Smooth muscle cell (in vitro differentiated cells): ENCODE data around the gene CELA1. TPM values are rescaled to one million over a fixed set of nuclear protein-coding genes. Genes with fewer than 3 reads are reported as not detected.

Experiments used
- DNase-seq: peaks from one replicate; lab custom pipeline; 2025; ENCODE audit not compliant: unreplicated experiment; lab: John Stamatoyannopoulos, UW
- H2AFZ ChIP-seq: fragments of 200-600 bp; sonication (generic); 2 replicates; pipeline ENCODE4 v1.6.0; 2016; ENCODE audit warnings: antibody characterized with exemption, low read depth, mild to moderate bottlenecking
- H3F3A ChIP-seq: fragments of 200-600 bp; sonication (generic); 2 replicates; pipeline ENCODE4 v1.6.0; 2017; ENCODE audit warnings: antibody characterized with exemption, low read depth
- H3K27ac ChIP-seq: fragments of 200-600 bp; sonication (generic); 2 replicates; pipeline ENCODE4 v1.5.1; 2016; ENCODE audit warnings: low read depth, mild to moderate bottlenecking
- H3K27me3 ChIP-seq: fragments of 200-600 bp; sonication (generic); 2 replicates; pipeline ENCODE4 v1.6.1; 2016; ENCODE audit warnings: low read depth, mild to moderate bottlenecking
- H3K36me3 ChIP-seq: fragments of 200-600 bp; sonication (generic); 2 replicates; pipeline ENCODE4 v1.5.1; 2016; ENCODE audit warnings: low read depth
- H3K4me1 ChIP-seq: fragments of 200-600 bp; sonication (generic); 2 replicates; pipeline ENCODE4 v1.5.1; 2016; ENCODE audit warnings: low read depth
- H3K4me2 ChIP-seq: fragments of 200-600 bp; sonication (generic); 2 replicates; pipeline ENCODE4 v1.6.0; 2016; ENCODE audit warnings: mild to moderate bottlenecking
- H3K4me3 ChIP-seq: fragments of 200-600 bp; sonication (generic); 2 replicates; pipeline ENCODE4 v1.5.1; 2016; ENCODE audit warnings: mild to moderate bottlenecking
- H3K79me2 ChIP-seq: fragments of 200-600 bp; sonication (generic); 2 replicates; pipeline ENCODE4 v1.6.0; 2016; ENCODE audit warnings: low read depth, mild to moderate bottlenecking
- H3K9ac ChIP-seq: fragments of 200-600 bp; sonication (generic); 2 replicates; pipeline ENCODE4 v1.6.0; 2016; ENCODE audit warnings: low read depth
- H3K9me3 ChIP-seq: fragments of 200-600 bp; sonication (generic); replicated peaks from 2 replicates; pipeline ENCODE4 v1.5.1; 2016; ENCODE audit warnings: low read depth
- H4K20me1 ChIP-seq: fragments of 200-600 bp; sonication (generic); 2 replicates; pipeline ENCODE4 v1.6.0; 2016; ENCODE audit warnings: low read depth
- WGBS: methylation state at CpG from one replicate; pipeline ENCODE4 v1.1.7; 2016; ENCODE audit warnings: low lambda C conversion rate; 5-methylcytosine and 5-hydroxymethylcytosine counted together
- polyA plus RNA-seq: library from polyadenylated mRNA; unstranded; fragments of >200 nt; fragmentation: Nextera tagmentation; extraction: Ambion mirVana; gene quantifications from 2 replicates; pipeline ENCODE4 v1.2.1, GENCODE V29; 2016
- total RNA-seq: library from RNA; depleted of rRNA; stranded (reverse); fragments of >200 nt; gene quantifications from 2 replicates; pipeline ENCODE4 v1.2.3, GENCODE V29; 2014
- TF ChIP-seq, protein P1 (sequence below): fragments of 200-600 bp; sonication (generic); IDR thresholded peaks from 2 replicates; pipeline ENCODE4 v1.5.1; 2017; ENCODE audit warnings: borderline replicate concordance, mild to moderate bottlenecking, antibody characterized with exemption; ENCODE audit not compliant: insufficient read depth, poor library complexity, severe bottlenecking

CELA1 gene
- total and polyA plus RNA-seq, 2 experiments from 2014 or later = not detected

GRCh38 chr12:51285843-51286242, 60.6 kb downstream of the CELA1 start:
- H3K79me2 ChIP-seq = no peaks in the 10 kb centered on the region
- H3F3A ChIP-seq = no peaks in the 10 kb centered on the region
- no peak for DNase-seq
- no peaks in the 10 kb centered on the region for H3K9me3 ChIP-seq
- no peak overlapping the region for H2AFZ ChIP-seq
- H3K4me1 ChIP-seq = no peaks in the 10 kb centered on the region
- H3K36me3 ChIP-seq = no peaks in the 10 kb centered on the region
- H3K27ac ChIP-seq = no peak overlapping the region
- H3K27me3 ChIP-seq = no peaks in the 10 kb centered on the region
- no peak overlapping the region for H3K4me3 ChIP-seq
- no peaks in the 10 kb centered on the region for H4K20me1 ChIP-seq
- no peak overlapping the region for H3K9ac ChIP-seq
- H3K4me2 ChIP-seq = no peak overlapping the region
- 73% methylated on average over 1 of the region's 1 CpG for WGBS
- TF ChIP-seq, protein P1, sequence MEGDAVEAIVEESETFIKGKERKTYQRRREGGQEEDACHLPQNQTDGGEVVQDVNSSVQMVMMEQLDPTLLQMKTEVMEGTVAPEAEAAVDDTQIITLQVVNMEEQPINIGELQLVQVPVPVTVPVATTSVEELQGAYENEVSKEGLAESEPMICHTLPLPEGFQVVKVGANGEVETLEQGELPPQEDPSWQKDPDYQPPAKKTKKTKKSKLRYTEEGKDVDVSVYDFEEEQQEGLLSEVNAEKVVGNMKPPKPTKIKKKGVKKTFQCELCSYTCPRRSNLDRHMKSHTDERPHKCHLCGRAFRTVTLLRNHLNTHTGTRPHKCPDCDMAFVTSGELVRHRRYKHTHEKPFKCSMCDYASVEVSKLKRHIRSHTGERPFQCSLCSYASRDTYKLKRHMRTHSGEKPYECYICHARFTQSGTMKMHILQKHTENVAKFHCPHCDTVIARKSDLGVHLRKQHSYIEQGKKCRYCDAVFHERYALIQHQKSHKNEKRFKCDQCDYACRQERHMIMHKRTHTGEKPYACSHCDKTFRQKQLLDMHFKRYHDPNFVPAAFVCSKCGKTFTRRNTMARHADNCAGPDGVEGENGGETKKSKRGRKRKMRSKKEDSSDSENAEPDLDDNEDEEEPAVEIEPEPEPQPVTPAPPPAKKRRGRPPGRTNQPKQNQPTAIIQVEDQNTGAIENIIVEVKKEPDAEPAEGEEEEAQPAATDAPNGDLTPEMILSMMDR = no peak

- H3K4me2 ChIP-seq = no peak overlapping the region
- TF ChIP-seq, protein P1 = no peak
- H3F3A ChIP-seq = no peaks in the 10 kb centered on the region
- no peak overlapping the region for H3K9ac ChIP-seq
- H3K9me3 ChIP-seq = no peaks in the 10 kb centered on the region
- no peaks in the 10 kb centered on the region for H3K27me3 ChIP-seq
- H3K4me3 ChIP-seq = no peak overlapping the region
- no peak overlapping the region for H3K27ac ChIP-seq
- H3K4me1 ChIP-seq = no peaks in the 10 kb centered on the region
- H4K20me1 ChIP-seq = no peaks in the 10 kb centered on the region
- no peak for DNase-seq
- no peaks in the 10 kb centered on the region for H3K36me3 ChIP-seq
- no peak overlapping the region for H2AFZ ChIP-seq
- H3K79me2 ChIP-seq = no peaks in the 10 kb centered on the region
- 86% methylated on average over 4 of the region's 4 CpGs for WGBS
Observed at GRCh38 chr12:51281202-51281924, 65.1 kb downstream of the CELA1 start.

Other genes with a start within 250 kb of the CELA1 start
- gene TFCP2, start 173.5 kb downstream of the CELA1 start, total RNA-seq = 12.4 and 13.4 TPM in 2 replicates
- 8.8 and 16.2 TPM in 2 replicates for gene TFCP2, start 173.5 kb downstream of the CELA1 start, polyA plus RNA-seq
- 4.2 and 4.6 TPM in 2 replicates for gene POU6F1, start 128.6 kb downstream of the CELA1 start, total RNA-seq
- gene POU6F1, start 128.6 kb downstream of the CELA1 start, polyA plus RNA-seq = 7.6 and 7.9 TPM in 2 replicates
- 166 and 202 TPM in 2 replicates for gene DAZAP2, start 107.9 kb downstream of the CELA1 start, total RNA-seq
- 208 and 216 TPM in 2 replicates for gene DAZAP2, start 107.9 kb downstream of the CELA1 start, polyA plus RNA-seq
- gene SMAGP, start 76.3 kb downstream of the CELA1 start, total RNA-seq = 9.0 and 11.7 TPM in 2 replicates
- gene SMAGP, start 76.3 kb downstream of the CELA1 start, polyA plus RNA-seq = 6.8 and 7.0 TPM in 2 replicates
- not detected in 2 replicates for gene BIN2, start 22.5 kb downstream of the CELA1 start, total RNA-seq
- not detected in 2 replicates for gene BIN2, start 22.5 kb downstream of the CELA1 start, polyA plus RNA-seq
- 38.5 and 55.6 TPM in 2 replicates for gene GALNT6, start 44.7 kb upstream of the CELA1 start, total RNA-seq
- gene GALNT6, start 44.7 kb upstream of the CELA1 start, polyA plus RNA-seq = 7.8 and 31.2 TPM in 2 replicates
- 2.2 and 5.2 TPM in 2 replicates for gene SLC4A8, start 78.2 kb upstream of the CELA1 start, total RNA-seq
- 1.00 and 1.3 TPM in 2 replicates for gene SLC4A8, start 78.2 kb upstream of the CELA1 start, polyA plus RNA-seq
- gene SCN8A, start 244.6 kb upstream of the CELA1 start, total RNA-seq = 4.1 and 4.5 TPM in 2 replicates
- 0.38 and 0.89 TPM in 2 replicates for gene SCN8A, start 244.6 kb upstream of the CELA1 start, polyA plus RNA-seq